Activated naive CD4-positive, alpha-beta T cell treated with anti-CD3 and anti-CD28 coated beads, Interleukin-2, amount 10 ng/mL, durations not matched to agents 7 days and 5 days (primary cell): ENCODE data around the gene VPS29.
"Not testable (repeated sequence)": the region's sequence is repeated elsewhere in the genome, so short reads cannot be mapped to it uniquely, and the experiment has no call there.

ENCODE experiments used
- CTCF ChIA-PET: fragments of 350-600 bp; sonication (Branson Sonifier 250); formaldehyde crosslinking; loops from one replicate; lab custom pipeline; 2021; ENCODE audit warnings: antibody characterized with exemption; lab: Charles Lee
- DNase-seq: peaks from one replicate; pipeline ENCODE4 v3.0.0-alpha.2; 2020
- H3K27ac Mint-ChIP-seq: one replicate; pipeline ENCODE4 v1.8.0; 2021; ENCODE audit warnings: mild to moderate bottlenecking, moderate library complexity, mixed read lengths
- H3K27me3 Mint-ChIP-seq: one replicate; pipeline ENCODE4 v1.8.0; 2021; ENCODE audit warnings: mild to moderate bottlenecking, mixed read lengths
- H3K36me3 Mint-ChIP-seq: one replicate; pipeline ENCODE4 v1.8.0; 2021; ENCODE audit warnings: mixed read lengths
- H3K4me1 Mint-ChIP-seq: one replicate; pipeline ENCODE4 v1.8.0; 2021; ENCODE audit warnings: mixed read lengths
- H3K4me3 Mint-ChIP-seq: one replicate; pipeline ENCODE4 v1.8.0; 2021; ENCODE audit warnings: mild to moderate bottlenecking, moderate library complexity, mixed read lengths
- H3K9me3 Mint-ChIP-seq: one replicate; pipeline ENCODE4 v1.8.0; 2021; ENCODE audit warnings: mixed read lengths

VPS29 gene

GRCh38 chr12:110537605-110538409 is 35.9 kb upstream of the VPS29 start:
- DNase-seq: no peak
- peaks cover 7% of the 10 kb centered on the region for H3K4me1 Mint-ChIP-seq
- no peak overlapping the region for H3K27ac Mint-ChIP-seq
- H3K27me3 Mint-ChIP-seq: no peaks in the 10 kb centered on the region
- H3K9me3 Mint-ChIP-seq: no peaks in the 10 kb centered on the region
- no peak overlapping the region for H3K4me3 Mint-ChIP-seq
- H3K36me3 Mint-ChIP-seq: peaks cover 58% of the 10 kb centered on the region
- CTCF ChIA-PET: interaction anchor here (0.8 to 2.3 kb wide), 4 partner anchors 24 to 64 kb away, joined by 3 to 17 read pairs (median 4); no protein-coding TSS in a partner anchor

GRCh38 chr12:110536834-110537604 is 35.1 kb upstream of the VPS29 start:
- Mint-ChIP-seq H3K27ac (no peak overlapping the region), H3K9me3 (no peaks in the 10 kb centered on the region), H3K4me1 (peaks cover 8% of the 10 kb centered on the region), H3K27me3 (no peaks in the 10 kb centered on the region), H3K36me3 (peaks cover 59% of the 10 kb centered on the region), H3K4me3 (no peak overlapping the region)
- no peak for DNase-seq
- CTCF ChIA-PET: interaction anchor here (0.6 to 2.3 kb wide), 3 partner anchors 24 to 64 kb away, joined by 3 to 17 read pairs (median 5); no protein-coding TSS in a partner anchor

GRCh38 chr12:110534811-110535210 is 32.9 kb upstream of the VPS29 start:
- peaks cover 70% of the 10 kb centered on the region for H3K36me3 Mint-ChIP-seq
- H3K27ac Mint-ChIP-seq: no peak overlapping the region
- CTCF ChIA-PET: interaction anchor here (0.8 kb wide), 1 partner anchor 9 kb away, joined by 3 read pairs; no protein-coding TSS in a partner anchor

GRCh38 chr12:110533607-110534006 is 31.7 kb upstream of the VPS29 start:
- Mint-ChIP-seq H3K27ac (no peak overlapping the region), H3K4me1 (peaks cover 9% of the 10 kb centered on the region), H3K36me3 (peaks cover 66% of the 10 kb centered on the region), H3K4me3 (no peak overlapping the region), H3K9me3 (no peaks in the 10 kb centered on the region), H3K27me3 (no peaks in the 10 kb centered on the region)
- CTCF ChIA-PET: interaction anchor here (0.8 to 3.5 kb wide), 2 partner anchors 65 to 67 kb away, joined by 3 to 12 read pairs; partner anchors contain the start of genes FAM216A and GPN3
- no peak for DNase-seq

More at GRCh38 chr12:110534811-110535210, 32.9 kb upstream of the VPS29 start:
- no peaks in the 10 kb centered on the region for H3K27me3 Mint-ChIP-seq
- H3K4me3 Mint-ChIP-seq: no peak overlapping the region
- H3K9me3 Mint-ChIP-seq: no peaks in the 10 kb centered on the region
- H3K4me1 Mint-ChIP-seq: peaks cover 12% of the 10 kb centered on the region
- no peak for DNase-seq

- Mint-ChIP-seq H3K4me3 (no peak overlapping the region), H3K27me3 (no peaks in the 10 kb centered on the region), H3K9me3 (no peaks in the 10 kb centered on the region), H3K27ac (no peak overlapping the region), H3K36me3 (peaks cover 65% of the 10 kb centered on the region), H3K4me1 (peaks cover 9% of the 10 kb centered on the region)
- no peak for DNase-seq
- CTCF ChIA-PET: interaction anchor here (1.0 to 3.5 kb wide), 4 partner anchors 24 to 68 kb away, joined by 3 to 12 read pairs (median 3); partner anchors contain the start of genes FAM216A and GPN3
Observed at GRCh38 chr12:110532644-110533043, 30.7 kb upstream of the VPS29 start.

GRCh38 chr12:110531741-110532333 is 29.9 kb upstream of the VPS29 start:
- CTCF ChIA-PET: interaction anchor here (1.0 to 3.5 kb wide), 4 partner anchors 23 to 69 kb away, joined by 3 to 12 read pairs (median 3); partner anchors contain the start of genes FAM216A and GPN3
- Mint-ChIP-seq H3K9me3 (no peaks in the 10 kb centered on the region), H3K4me3 (no peak overlapping the region), H3K27me3 (no peaks in the 10 kb centered on the region), H3K27ac (no peak overlapping the region), H3K4me1 (peaks cover 9% of the 10 kb centered on the region), H3K36me3 (peaks cover 60% of the 10 kb centered on the region)
- no peak for DNase-seq

GRCh38 chr12:110530511-110530910 is 28.6 kb upstream of the VPS29 start:
- no peak overlapping the region for H3K4me3 Mint-ChIP-seq
- H3K27ac Mint-ChIP-seq: no peak overlapping the region
- H3K9me3 Mint-ChIP-seq: no peaks in the 10 kb centered on the region
- DNase-seq: no peak
- peaks cover 9% of the 10 kb centered on the region for H3K4me1 Mint-ChIP-seq
- H3K27me3 Mint-ChIP-seq: no peaks in the 10 kb centered on the region
- H3K36me3 Mint-ChIP-seq: peaks cover 47% of the 10 kb centered on the region
- CTCF ChIA-PET: interaction anchor here (0.8 to 3.5 kb wide), 3 partner anchors 18 to 70 kb away, joined by 3 to 12 read pairs (median 3); no protein-coding TSS in a partner anchor

GRCh38 chr12:110528277-110528839 is 26.4 kb upstream of the VPS29 start:
- Mint-ChIP-seq H3K9me3 (no peaks in the 10 kb centered on the region), H3K27ac (no peak overlapping the region), H3K4me3 (no peak overlapping the region), H3K4me1 (peaks cover 8% of the 10 kb centered on the region), H3K36me3 (peaks cover 32% of the 10 kb centered on the region), H3K27me3 (no peaks in the 10 kb centered on the region)
- no peak for DNase-seq
- CTCF ChIA-PET: interaction anchor here (0.7 to 1.5 kb wide), 6 partner anchors 9 to 195 kb away, joined by 3 to 7 read pairs (median 4); no protein-coding TSS in a partner anchor

- H3K27ac Mint-ChIP-seq, H3K4me3 Mint-ChIP-seq, H3K27me3 Mint-ChIP-seq, DNase-seq, H3K4me1 Mint-ChIP-seq, H3K36me3 Mint-ChIP-seq, H3K9me3 Mint-ChIP-seq: not testable (repeated sequence)
- CTCF ChIA-PET: interaction anchor here (1.3 kb wide), 1 partner anchor 306 kb away, joined by 4 read pairs; no protein-coding TSS in a partner anchor
Observed at GRCh38 chr12:110520876-110521712, 19.2 kb upstream of the VPS29 start.

GRCh38 chr12:110518014-110518413 is 16.1 kb upstream of the VPS29 start:
- CTCF ChIA-PET, H3K9me3 Mint-ChIP-seq, H3K27me3 Mint-ChIP-seq, H3K36me3 Mint-ChIP-seq, H3K4me1 Mint-ChIP-seq, H3K27ac Mint-ChIP-seq, H3K4me3 Mint-ChIP-seq, DNase-seq: not testable (repeated sequence)

GRCh38 chr12:110516995-110517394 is 15.1 kb upstream of the VPS29 start:
- Mint-ChIP-seq H3K27me3 (peaks cover 4% of the 10 kb centered on the region), H3K9me3 (no peaks in the 10 kb centered on the region), H3K4me3 (no peak overlapping the region), H3K4me1 (peaks cover 2% of the 10 kb centered on the region), H3K36me3 (no peaks in the 10 kb centered on the region), H3K27ac (no peak overlapping the region)
- CTCF ChIA-PET: interaction anchor here (4.9 kb wide), 1 partner anchor 84 kb away, joined by 78 read pairs; no protein-coding TSS in a partner anchor
- DNase-seq: no peak

GRCh38 chr12:110514363-110514762 is 12.5 kb upstream of the VPS29 start:
- Mint-ChIP-seq H3K27me3 (peaks cover 11% of the 10 kb centered on the region), H3K4me3 (no peak overlapping the region), H3K27ac (no peak overlapping the region), H3K4me1 (peaks cover 2% of the 10 kb centered on the region), H3K9me3 (no peaks in the 10 kb centered on the region), H3K36me3 (no peaks in the 10 kb centered on the region)
- CTCF ChIA-PET: interaction anchor here (1.5 to 4.9 kb wide), 2 partner anchors 12 to 86 kb away, joined by 3 to 78 read pairs; no protein-coding TSS in a partner anchor
- DNase-seq: no peak
